Progenitor cell of endocrine pancreas (in vitro differentiated cells): ENCODE data around the gene SLC26A11. TPM values are rescaled to one million over a fixed set of nuclear protein-coding genes. Genes with fewer than 3 reads are reported as not detected.

Experiments
- DNase-seq: peaks from one replicate; pipeline ENCODE4 v3.0.0; 2021; ENCODE audit warnings: low spot score; ENCODE audit not compliant: unreplicated experiment
- H3K27ac Mint-ChIP-seq: 2 replicates; pipeline ENCODE4 v1.8.0; 2021; ENCODE audit warnings: mild to moderate bottlenecking, moderate library complexity, mixed read lengths
- H3K27me3 Mint-ChIP-seq: 2 replicates; pipeline ENCODE4 v1.8.0; 2021; ENCODE audit warnings: mixed read lengths
- H3K36me3 Mint-ChIP-seq: 2 replicates; pipeline ENCODE4 v1.8.0; 2022; ENCODE audit warnings: mixed read lengths; ENCODE audit not compliant: insufficient read depth
- H3K4me1 Mint-ChIP-seq: 2 replicates; pipeline ENCODE4 v1.8.0; 2021; ENCODE audit warnings: low read depth, mixed read lengths
- H3K4me3 Mint-ChIP-seq: 2 replicates; pipeline ENCODE4 v1.8.0; 2021; ENCODE audit warnings: low read depth, mild to moderate bottlenecking, moderate library complexity, mixed read lengths
- H3K9me3 Mint-ChIP-seq: 2 replicates; pipeline ENCODE4 v1.8.0; 2021; ENCODE audit warnings: low read depth, mixed read lengths
- CTCF ChIP-seq: fragments of 200-600 bp; sonication (generic); IDR thresholded peaks from one replicate; pipeline ENCODE4 v1.5.0; 2021; ENCODE audit warnings: antibody characterized with exemption, mild to moderate bottlenecking; ENCODE audit not compliant: unreplicated experiment
- total RNA-seq: library from RNA; stranded (reverse); gene quantifications from 2 replicates; pipeline ENCODE4 v1.2.1, GENCODE V29; 2021

SLC26A11 gene
- total RNA-seq, 1 donor from 2014 or later = 40.1 TPM

- Mint-ChIP-seq H3K9me3 (no peaks in the 10 kb centered on the region), H3K4me1 (no peaks in the 10 kb centered on the region), H3K27me3 (no peaks in the 10 kb centered on the region), H3K27ac (no peak overlapping the region), H3K36me3 (peaks cover 9% of the 10 kb centered on the region), H3K4me3 (no peak overlapping the region)
- no peak for DNase-seq
- TF ChIP-seq CTCF = no peak
Measured at GRCh38 chr17:80214012-80214877, 6.0 kb upstream of the SLC26A11 start.

GRCh38 chr17:80214878-80215210, 5.4 kb upstream of the SLC26A11 start:
- H3K27me3 Mint-ChIP-seq = no peaks in the 10 kb centered on the region
- H3K36me3 Mint-ChIP-seq = peaks cover 9% of the 10 kb centered on the region
- DNase-seq = no peak
- H3K4me3 Mint-ChIP-seq = no peak overlapping the region
- H3K4me1 Mint-ChIP-seq = peaks cover 2% of the 10 kb centered on the region
- no peak overlapping the region for H3K27ac Mint-ChIP-seq
- H3K9me3 Mint-ChIP-seq = no peaks in the 10 kb centered on the region
- TF ChIP-seq CTCF = no peak

GRCh38 chr17:80216473-80217456, 3.5 kb upstream of the SLC26A11 start:
- Mint-ChIP-seq H3K9me3 (no peaks in the 10 kb centered on the region), H3K4me3 (no peak overlapping the region), H3K27me3 (no peaks in the 10 kb centered on the region), H3K27ac (no peak overlapping the region), H3K36me3 (peaks cover 7% of the 10 kb centered on the region), H3K4me1 (peaks cover 6% of the 10 kb centered on the region)
- DNase-seq = no peak
- TF ChIP-seq CTCF = no peak

GRCh38 chr17:80217703-80218362, 2.4 kb upstream of the SLC26A11 start:
- Mint-ChIP-seq H3K36me3 (peaks cover 5% of the 10 kb centered on the region), H3K27ac (no peak overlapping the region), H3K27me3 (no peaks in the 10 kb centered on the region), H3K4me1 (peaks cover 6% of the 10 kb centered on the region), H3K4me3 (no peak overlapping the region), H3K9me3 (no peaks in the 10 kb centered on the region)
- no peak for DNase-seq
- TF ChIP-seq CTCF = no peak

GRCh38 chr17:80218391-80218790, 1.8 kb upstream of the SLC26A11 start:
- Mint-ChIP-seq H3K27ac (no peak overlapping the region), H3K9me3 (no peaks in the 10 kb centered on the region), H3K36me3 (peaks cover 5% of the 10 kb centered on the region), H3K27me3 (no peaks in the 10 kb centered on the region), H3K4me1 (peaks cover 6% of the 10 kb centered on the region), H3K4me3 (peak overlapping the region; percentile 90)
- DNase-seq = no peak
- TF ChIP-seq CTCF = no peak
